ENCODE results near the gene ENHO.

DNA sequence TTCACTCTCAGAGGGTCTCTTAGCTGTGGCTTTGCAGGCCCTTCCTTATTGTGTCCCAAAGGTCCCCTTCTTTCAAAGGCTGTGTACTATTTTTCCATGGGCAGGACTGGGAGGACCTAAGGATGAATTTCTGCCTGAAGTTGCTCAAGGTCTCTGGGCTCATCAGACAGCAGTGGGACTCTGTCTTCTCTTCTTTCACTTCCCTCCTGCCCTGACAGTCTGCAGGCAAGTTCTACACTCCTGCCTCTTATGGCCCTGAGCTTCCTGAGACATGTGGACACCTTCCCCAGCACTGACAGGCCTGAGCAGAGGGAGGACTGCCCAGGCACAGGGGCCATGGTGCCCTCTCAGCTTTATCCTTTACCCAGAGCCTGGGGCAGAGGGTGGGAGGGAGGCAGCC, 14.8 kb downstream of the ENHO start:
- TF ChIP-seq POLR2AphosphoS5 (IDR thresholded peaks at IDR 0.05; ENCODE audit: low read depth, low read length) (no peak), TAF1 (IDR thresholded peaks at IDR 0.05; ENCODE audit: borderline replicate concordance, insufficient read depth, low read length) (no peak), SIN3A (IDR thresholded peaks at IDR 0.05; ENCODE audit: borderline replicate concordance, insufficient read depth, low read length) (no peak), FOXP2 (optimal IDR thresholded peaks at IDR 0.05; ENCODE audit: borderline replicate concordance, extremely low read depth, extremely low read length, insufficient read depth) (no peak)
- TF ChIP-seq, protein P1, sequence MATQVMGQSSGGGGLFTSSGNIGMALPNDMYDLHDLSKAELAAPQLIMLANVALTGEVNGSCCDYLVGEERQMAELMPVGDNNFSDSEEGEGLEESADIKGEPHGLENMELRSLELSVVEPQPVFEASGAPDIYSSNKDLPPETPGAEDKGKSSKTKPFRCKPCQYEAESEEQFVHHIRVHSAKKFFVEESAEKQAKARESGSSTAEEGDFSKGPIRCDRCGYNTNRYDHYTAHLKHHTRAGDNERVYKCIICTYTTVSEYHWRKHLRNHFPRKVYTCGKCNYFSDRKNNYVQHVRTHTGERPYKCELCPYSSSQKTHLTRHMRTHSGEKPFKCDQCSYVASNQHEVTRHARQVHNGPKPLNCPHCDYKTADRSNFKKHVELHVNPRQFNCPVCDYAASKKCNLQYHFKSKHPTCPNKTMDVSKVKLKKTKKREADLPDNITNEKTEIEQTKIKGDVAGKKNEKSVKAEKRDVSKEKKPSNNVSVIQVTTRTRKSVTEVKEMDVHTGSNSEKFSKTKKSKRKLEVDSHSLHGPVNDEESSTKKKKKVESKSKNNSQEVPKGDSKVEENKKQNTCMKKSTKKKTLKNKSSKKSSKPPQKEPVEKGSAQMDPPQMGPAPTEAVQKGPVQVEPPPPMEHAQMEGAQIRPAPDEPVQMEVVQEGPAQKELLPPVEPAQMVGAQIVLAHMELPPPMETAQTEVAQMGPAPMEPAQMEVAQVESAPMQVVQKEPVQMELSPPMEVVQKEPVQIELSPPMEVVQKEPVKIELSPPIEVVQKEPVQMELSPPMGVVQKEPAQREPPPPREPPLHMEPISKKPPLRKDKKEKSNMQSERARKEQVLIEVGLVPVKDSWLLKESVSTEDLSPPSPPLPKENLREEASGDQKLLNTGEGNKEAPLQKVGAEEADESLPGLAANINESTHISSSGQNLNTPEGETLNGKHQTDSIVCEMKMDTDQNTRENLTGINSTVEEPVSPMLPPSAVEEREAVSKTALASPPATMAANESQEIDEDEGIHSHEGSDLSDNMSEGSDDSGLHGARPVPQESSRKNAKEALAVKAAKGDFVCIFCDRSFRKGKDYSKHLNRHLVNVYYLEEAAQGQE (IDR thresholded peaks at IDR 0.05; ENCODE audit: insufficient read depth in 1 of 2, low read depth in 2 of 2, low read length in 2 of 2): no peak

Data from PFSK-1 (cell line).